CD4-positive, alpha-beta T cell treated with Interleukin-10 for 1 hour (primary cell): ENCODE measurements around the gene CCDC34.

ENCODE experiments used
- DNase-seq: peaks from one replicate; pipeline ENCODE4 v3.0.0-alpha.2; 2020

Gene CCDC34

DNA sequence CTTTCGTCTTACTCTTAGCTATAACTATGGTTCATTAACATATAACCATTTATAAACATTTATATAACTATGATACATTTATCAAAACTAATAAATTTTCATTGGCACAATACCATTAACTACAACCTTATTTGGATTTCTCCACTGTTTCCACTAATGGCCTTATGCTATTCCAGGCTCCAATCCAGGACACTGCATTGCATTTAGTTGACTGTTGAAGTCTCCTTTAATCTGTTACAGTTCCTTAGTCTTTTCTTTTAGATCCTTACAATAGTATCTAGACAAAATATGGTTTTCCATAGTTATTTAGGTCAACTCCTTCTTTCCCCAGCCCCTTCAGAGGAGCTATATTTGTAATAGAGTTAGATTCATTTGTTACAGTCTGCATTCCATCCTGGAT is 47.2 kb downstream of the CCDC34 start:
- DNase-seq: no peak

GRCh38 chr11:27313157-27313821 is 49.7 kb downstream of the CCDC34 start:
- DNase-seq: no peak

DNA sequence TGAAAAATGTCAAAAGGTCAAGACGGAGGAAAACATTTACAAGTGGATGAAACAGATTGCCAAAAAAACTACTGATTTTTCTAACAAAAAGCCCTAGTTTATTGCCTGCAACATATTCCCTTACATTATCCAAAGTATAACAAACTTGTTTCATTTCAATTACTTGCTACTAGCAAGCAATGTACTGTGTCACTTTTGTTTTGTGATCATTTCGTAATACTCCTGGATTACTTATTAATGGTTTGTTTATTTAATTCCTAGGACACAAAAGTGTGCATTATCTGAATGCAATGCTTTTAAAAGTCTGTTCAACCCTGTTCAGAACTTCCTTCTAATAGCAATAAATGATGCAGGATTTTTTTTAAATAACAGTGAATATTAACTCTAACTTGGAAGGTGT is 50.9 kb downstream of the CCDC34 start:
- no peak for DNase-seq

- no peak for DNase-seq
These were observed 52.3 kb downstream of the CCDC34 start for GRCh38 chr11:27310707-27311106.

GRCh38 chr11:27310182-27310581 is 52.8 kb downstream of the CCDC34 start:
- no peak for DNase-seq

GRCh38 chr11:27309046-27309445 is 54.0 kb downstream of the CCDC34 start:
- no peak for DNase-seq

GRCh38 chr11:27307232-27307631 is 55.8 kb downstream of the CCDC34 start:
- no peak for DNase-seq

DNA sequence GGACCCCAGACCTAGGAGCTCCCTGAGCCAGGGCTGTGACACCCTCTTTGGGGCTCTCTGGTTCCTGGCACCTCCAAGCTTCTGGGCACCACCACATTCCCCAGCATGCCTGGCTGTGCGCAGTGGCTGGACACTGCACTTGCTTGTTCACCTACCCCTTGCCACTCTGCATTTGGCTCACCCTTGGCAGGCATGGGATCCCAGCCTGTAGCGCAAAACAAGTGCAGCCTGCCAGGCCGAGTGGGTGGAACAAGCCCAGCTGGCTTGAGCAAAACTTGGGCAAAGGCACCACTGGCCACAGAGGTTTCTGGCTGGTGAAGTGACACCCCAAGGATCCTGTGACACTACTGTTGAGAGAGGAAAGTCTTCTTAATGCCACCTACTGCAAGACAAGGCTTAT is 57.3 kb downstream of the CCDC34 start:
- no peak for DNase-seq

DNA sequence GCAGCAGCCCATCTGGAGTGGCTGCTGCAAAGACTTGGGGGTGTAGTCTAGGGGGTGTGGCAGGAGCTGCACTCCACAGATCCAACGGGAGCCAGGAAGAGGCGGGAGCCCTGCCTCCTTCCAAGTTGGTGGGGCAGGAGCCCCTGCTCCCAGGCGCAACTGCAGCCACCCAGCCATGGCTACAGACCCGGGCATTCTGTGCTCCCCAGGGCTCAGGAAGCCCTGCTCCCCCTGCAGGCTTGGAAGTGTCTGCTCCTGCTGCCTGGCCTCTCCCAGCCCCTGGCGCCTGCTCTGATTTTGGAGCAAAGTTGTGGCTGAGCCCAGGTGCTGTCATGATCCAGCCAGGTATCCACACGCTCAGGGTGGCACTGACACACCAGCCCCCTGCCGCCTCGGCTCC is 58.5 kb downstream of the CCDC34 start:
- DNase-seq: no peak

DNA sequence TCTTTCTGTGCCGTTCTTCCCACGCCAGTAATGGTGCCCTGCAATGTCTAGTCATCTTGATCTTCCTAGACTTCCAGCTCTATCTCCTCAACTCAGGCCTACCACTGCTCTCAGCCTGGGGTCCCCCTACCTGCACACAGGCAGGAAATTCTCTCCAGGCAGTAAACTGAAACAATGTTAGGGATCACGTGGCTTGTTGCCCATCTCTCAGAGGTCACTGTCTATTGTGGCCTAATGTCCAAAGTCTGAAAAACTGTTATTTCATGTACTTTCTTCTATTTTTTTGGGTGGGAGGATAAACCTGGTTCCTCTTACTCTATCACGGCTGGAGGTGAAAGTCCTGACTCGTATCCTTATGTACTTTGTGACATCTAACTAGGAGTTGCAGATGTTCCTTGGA is 59.1 kb downstream of the CCDC34 start:
- DNase-seq: no peak

DNA sequence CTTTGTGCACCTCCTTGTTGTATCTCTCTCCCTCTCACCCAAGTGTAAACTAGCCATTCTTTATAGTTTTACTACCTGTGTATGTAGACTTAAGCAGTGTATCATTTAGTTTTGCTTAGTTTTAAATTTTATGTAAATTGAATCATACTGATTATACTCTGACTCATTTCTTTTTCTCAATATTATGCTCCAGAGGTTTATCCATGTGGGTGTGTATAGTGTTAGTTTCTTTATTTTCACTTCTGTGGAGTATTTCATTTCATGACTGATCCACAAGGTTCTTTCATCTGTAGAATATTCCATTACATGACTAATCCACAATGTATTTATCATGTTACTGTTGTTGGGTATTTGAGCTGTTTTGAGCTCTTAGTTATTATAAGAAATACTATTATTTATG is 62.0 kb downstream of the CCDC34 start:
- no peak for DNase-seq

GRCh38 chr11:27297616-27298015 is 65.4 kb downstream of the CCDC34 start:
- DNase-seq: no peak

GRCh38 chr11:27296497-27296896 is 66.5 kb downstream of the CCDC34 start:
- DNase-seq: no peak

- no peak for DNase-seq
These were observed 67.1 kb downstream of the CCDC34 start for GRCh38 chr11:27295928-27296327.

DNA sequence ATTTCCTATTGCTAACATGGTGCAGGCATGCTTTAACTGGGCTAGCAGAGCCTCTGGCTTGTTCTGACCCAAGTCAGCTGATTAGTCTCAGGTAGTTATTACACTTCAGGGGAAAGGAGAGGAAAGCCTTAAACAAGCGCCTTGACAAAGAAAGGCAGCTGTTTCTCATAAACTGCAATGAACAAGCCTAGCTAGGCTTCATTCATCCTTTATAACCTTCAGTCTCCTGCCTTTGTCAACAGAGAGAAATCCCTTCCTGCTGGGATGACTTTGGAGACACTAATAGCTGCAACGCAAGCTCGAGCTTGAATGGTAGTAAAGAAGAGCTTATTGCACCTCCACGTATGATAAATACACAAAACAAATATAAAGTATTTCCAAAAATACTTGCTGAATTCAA is 68.4 kb downstream of the CCDC34 start:
- DNase-seq: no peak

DNA sequence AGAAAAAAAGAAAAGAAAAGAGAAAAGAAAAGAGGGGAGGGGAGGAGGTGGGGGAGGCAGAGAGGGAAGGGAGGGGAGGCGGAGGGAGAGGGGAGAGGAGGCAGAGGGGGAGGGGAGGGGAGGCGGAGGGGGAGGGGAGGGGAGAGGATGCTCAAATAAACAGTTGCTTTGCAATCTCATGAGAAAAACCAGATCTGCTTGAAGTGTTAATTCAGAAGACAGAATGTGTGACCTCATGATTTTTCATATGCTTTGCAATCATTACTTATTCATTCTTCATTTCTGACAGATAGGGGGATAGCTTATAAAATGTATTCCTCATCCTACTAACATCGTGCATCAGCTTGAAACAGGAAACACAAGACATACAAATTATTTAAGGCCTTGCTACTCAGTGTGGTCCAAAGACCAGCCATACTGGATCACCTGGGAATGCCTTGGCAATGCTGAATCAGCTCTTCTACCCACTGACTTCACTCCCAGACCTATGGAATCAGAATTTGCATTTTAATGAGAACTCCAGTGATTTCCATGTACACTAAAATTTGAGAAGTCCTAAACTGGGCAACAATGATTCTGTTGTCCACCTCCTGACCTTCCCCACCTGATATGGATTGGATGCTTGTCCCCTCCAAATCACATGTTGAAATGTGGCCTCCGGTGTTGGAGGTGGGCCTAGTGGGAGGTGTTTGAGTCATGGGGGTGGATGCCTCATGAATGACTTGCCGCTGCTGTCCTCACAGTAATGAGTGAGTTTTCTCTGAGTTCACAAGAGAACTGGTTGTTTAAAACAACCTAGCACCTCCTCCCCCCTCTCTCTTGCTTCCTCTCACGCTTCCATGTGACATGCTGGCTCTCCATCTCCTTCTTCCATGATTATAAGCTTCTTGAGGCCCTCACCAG is 69.2 kb downstream of the CCDC34 start:
- DNase-seq: no peak

GRCh38 chr11:27292637-27293010 is 70.4 kb downstream of the CCDC34 start:
- DNase-seq: no peak

GRCh38 chr11:27291954-27292636 is 70.9 kb downstream of the CCDC34 start:
- DNase-seq: no peak

GRCh38 chr11:27291302-27291889 is 71.6 kb downstream of the CCDC34 start:
- DNase-seq: peak; percentile 11

- no peak for DNase-seq
These were observed 72.6 kb downstream of the CCDC34 start for GRCh38 chr11:27290261-27291050.
